Measurements from ENCODE around the gene VSIG8. TPM values are rescaled to one million over a fixed set of nuclear protein-coding genes. Genes with fewer than 3 reads are reported as not detected.

VSIG8 gene
- total and polyA plus RNA-seq, 8 donors: 0.30 to 2.5 TPM; not detected in 6

GRCh38 chr1:159854693-159855192 is 7.7 kb downstream of the VSIG8 start:
- WGBS, 5 donors: 0 to 1% (median 0%) methylated on average over 26 to 59 of the region's 59 CpGs
- H3K4me3 ChIP-seq: peak overlapping the region; percentile 55 to 73 (median 72)
- no peaks in the 10 kb centered on the region for H3K9me3 ChIP-seq
- DNase-seq: peak; percentile 86 to 97
- TF ChIP-seq CTCF (IDR thresholded peaks at IDR 0.05) (peak in 1 of 7 experiments; percentile 15), POLR2A (IDR thresholded peaks at IDR 0.05) (peak in 1 of 4 donors; percentile 22), POLR2AphosphoS5 (IDR thresholded peaks at IDR 0.05) (peak; percentile 66 to 94 (median 93)), EP300 (IDR thresholded peaks at IDR 0.05) (no peak)
- peaks cover 0 to 37% (median 31%) of the 10 kb centered on the region in 4 donors for H3K4me1 ChIP-seq
- intact Hi-C loops (cut with DNase I; ENCODE audit: low total_unique reads): no loop called here
- peak overlapping the region; percentile 80 to 97 (median 92) for H3K27ac ChIP-seq
- no peaks in the 10 kb centered on the region for H3K27me3 ChIP-seq
- H3K36me3 ChIP-seq: no peaks in the 10 kb centered on the region

- Histone ChIP-seq H3K27ac (peak overlapping the region; percentile 80 to 97 (median 92)), H3K4me1 (peaks cover 0 to 34% (median 29%) of the 10 kb centered on the region in 4 donors), H3K36me3 (no peaks in the 10 kb centered on the region), H3K9me3 (no peaks in the 10 kb centered on the region), H3K4me3 (peak overlapping the region; percentile 55 to 73 (median 72)), H3K27me3 (no peaks in the 10 kb centered on the region)
- DNase-seq: peak; percentile 85 to 93
- TF ChIP-seq CTCF (IDR thresholded peaks at IDR 0.05) (no peak), POLR2AphosphoS5 (IDR thresholded peaks at IDR 0.05) (peak in 2 of 3 donors; percentile 46 to 63)
- intact Hi-C loops (cut with DNase I; ENCODE audit: low total_unique reads): no loop called here
- whole genome bisulfite sequencing, 5 donors: 0 to 1% (median 1%) methylated on average over 22 to 31 of the region's 31 CpGs
Measured at GRCh38 chr1:159854116-159854692, 8.3 kb downstream of the VSIG8 start.

GRCh38 chr1:159853417-159854115 is 8.9 kb downstream of the VSIG8 start:
- 19 to 26% (median 23%) methylated on average over 6 of the region's 6 CpGs for WGBS, 5 donors
- Histone ChIP-seq H3K27me3 (no peaks in the 10 kb centered on the region), H3K4me3 (peak overlapping the region; percentile 55 to 73 (median 72)), H3K9me3 (no peaks in the 10 kb centered on the region), H3K36me3 (no peaks in the 10 kb centered on the region), H3K4me1 (peaks cover 0 to 34% (median 27%) of the 10 kb centered on the region in 4 donors), H3K27ac (peak overlapping the region; percentile 80 to 97 (median 92))
- no peak for TF ChIP-seq POLR2AphosphoS5 (IDR thresholded peaks at IDR 0.05)
- no peak for TF ChIP-seq CTCF (IDR thresholded peaks at IDR 0.05)
- TF ChIP-seq POLR2A (IDR thresholded peaks at IDR 0.05): no peak
- no peak for TF ChIP-seq EP300 (IDR thresholded peaks at IDR 0.05)
- DNase-seq: no peak
- intact Hi-C loops (cut with DNase I; ENCODE audit: low total_unique reads): no loop called here

- TF ChIP-seq POLR2AphosphoS5 (IDR thresholded peaks at IDR 0.05) (no peak), CTCF (IDR thresholded peaks at IDR 0.05) (no peak), POLR2A (IDR thresholded peaks at IDR 0.05) (no peak), EP300 (IDR thresholded peaks at IDR 0.05) (no peak)
- H3K4me1 ChIP-seq: peaks cover 0 to 34% (median 26%) of the 10 kb centered on the region in 4 donors
- H3K4me3 ChIP-seq: no peak overlapping the region
- no peaks in the 10 kb centered on the region for H3K27me3 ChIP-seq
- H3K27ac ChIP-seq: no peak overlapping the region
- 61 to 85% (median 80%) methylated on average over 1 of the region's 1 CpG for WGBS, 5 donors
- H3K36me3 ChIP-seq: no peaks in the 10 kb centered on the region
- DNase-seq: no peak
- no peaks in the 10 kb centered on the region for H3K9me3 ChIP-seq
- intact Hi-C loops (cut with DNase I; ENCODE audit: low total_unique reads): no loop called here
Measured at GRCh38 chr1:159851407-159851806, 11.1 kb downstream of the VSIG8 start.
